Cardiac muscle cell (in vitro differentiated cells and primary cell): ENCODE results near the gene HNRNPUL1. TPM values are rescaled to one million over a fixed set of nuclear protein-coding genes. Genes with fewer than 3 reads are reported as not detected.

Source experiments
- DNase-seq, 2 donors: peaks; one replicate each; pipeline versions ENCODE4 v3.0.0 to v3.0.0-alpha.2; 2010 to 2017; ENCODE audit warnings: low read depth in 1 of 2, low spot score in 1 of 2
- H3K27ac ChIP-seq: fragments of 200-600 bp; sonication (generic); 2 replicates; pipeline ENCODE4 v1.5.1; 2016
- H3K27me3 ChIP-seq: fragments of 200-600 bp; sonication (generic); 2 replicates; pipeline ENCODE4 v1.6.0; 2016; ENCODE audit warnings: control low read depth
- H3K36me3 ChIP-seq: fragments of 200-600 bp; sonication (generic); 2 replicates; pipeline ENCODE4 v1.5.1; 2016; ENCODE audit warnings: control low read depth
- H3K4me1 ChIP-seq: fragments of 200-600 bp; sonication (generic); 2 replicates; pipeline ENCODE4 v1.8.1; 2017; ENCODE audit warnings: low read depth, mild to moderate bottlenecking, mixed run types
- H3K4me3 ChIP-seq: fragments of 200-600 bp; sonication (generic); 2 replicates; pipeline ENCODE4 v1.5.1; 2016; ENCODE audit warnings: mild to moderate bottlenecking
- H3K9me3 ChIP-seq: fragments of 200-600 bp; sonication (generic); 2 replicates; pipeline ENCODE4 v1.5.1; 2017; ENCODE audit warnings: low read depth, mild to moderate bottlenecking, control low read depth
- CTCF ChIP-seq: IDR thresholded peaks from 2 replicates; pipeline ENCODE4 v1.5.1; 2012; ENCODE audit warnings: low read depth, mild to moderate bottlenecking, low read length
- polyA plus RNA-seq: library from polyadenylated mRNA; unstranded; fragments of >200 nt; fragmentation: Nextera tagmentation; extraction: Ambion mirVana; gene quantifications from 2 replicates; pipeline ENCODE4 v1.2.1, GENCODE V29; 2016
- total RNA-seq: library from RNA; depleted of rRNA; stranded (reverse); fragments of >200 nt; gene quantifications from 2 replicates; pipeline ENCODE4 v1.2.3, GENCODE V29; 2016

The HNRNPUL1 gene
- total and polyA plus RNA-seq, 2 experiments from 2014 or later: 148 to 195 TPM

- peak overlapping the region; percentile 76 for H3K27ac ChIP-seq
- H3K4me1 ChIP-seq: peaks cover 9% of the 10 kb centered on the region
- DNase-seq: no peak
- H3K4me3 ChIP-seq: no peak overlapping the region
- H3K27me3 ChIP-seq: no peaks in the 10 kb centered on the region
- no peaks in the 10 kb centered on the region for H3K9me3 ChIP-seq
- peaks cover 46% of the 10 kb centered on the region for H3K36me3 ChIP-seq
- no peak for TF ChIP-seq CTCF
Measured at GRCh38 chr19:41307954-41308449, 43.8 kb downstream of the HNRNPUL1 start.

GRCh38 chr19:41308450-41309179, 44.4 kb downstream of the HNRNPUL1 start:
- H3K27me3 ChIP-seq: no peaks in the 10 kb centered on the region
- no peaks in the 10 kb centered on the region for H3K9me3 ChIP-seq
- peak; percentile 99 for TF ChIP-seq CTCF
- peaks cover 46% of the 10 kb centered on the region for H3K36me3 ChIP-seq
- peaks cover 9% of the 10 kb centered on the region for H3K4me1 ChIP-seq
- DNase-seq: peak; percentile 91 to 94
- H3K27ac ChIP-seq: peak overlapping the region; percentile 99
- H3K4me3 ChIP-seq: no peak overlapping the region

- Histone ChIP-seq H3K27me3 (no peaks in the 10 kb centered on the region), H3K4me3 (peak overlapping the region; percentile 92), H3K36me3 (peaks cover 38% of the 10 kb centered on the region), H3K27ac (peak overlapping the region; percentile 99), H3K4me1 (peaks cover 9% of the 10 kb centered on the region), H3K9me3 (no peaks in the 10 kb centered on the region)
- DNase-seq: no peak
- TF ChIP-seq CTCF: no peak
Measured at GRCh38 chr19:41309180-41310032, 45.2 kb downstream of the HNRNPUL1 start.

GRCh38 chr19:41310033-41310831, 46.1 kb downstream of the HNRNPUL1 start, which contains the start of gene CCDC97:
Gene CCDC97, plus strand, starts transcription at chr19:41310172. Its CDS starts 139 bp downstream, at chr19:41310311.
- no peak for TF ChIP-seq CTCF
- Histone ChIP-seq H3K4me3 (peak within 1 kb of the TSS; percentile 92), H3K27ac (peak within 1 kb of the TSS; percentile 99), H3K4me1 (peaks cover 9% of the 10 kb centered on the region), H3K9me3 (no peaks in the 10 kb centered on the region), H3K27me3 (no peaks in the 10 kb centered on the region), H3K36me3 (peaks cover 30% of the 10 kb centered on the region)
- DNase-seq: peak; percentile 89 to 90

GRCh38 chr19:41311072-41311471, 46.9 kb downstream of the HNRNPUL1 start:
- Histone ChIP-seq H3K4me1 (peaks cover 9% of the 10 kb centered on the region), H3K27me3 (no peaks in the 10 kb centered on the region), H3K4me3 (peak overlapping the region; percentile 92), H3K27ac (peak overlapping the region; percentile 99), H3K9me3 (no peaks in the 10 kb centered on the region), H3K36me3 (peaks cover 22% of the 10 kb centered on the region)
- no peak for DNase-seq
- TF ChIP-seq CTCF: no peak
